Activated CD8-positive, alpha-beta memory T cell treated with anti-CD3 and anti-CD28 coated beads, Interleukin-2, amount 10 ng/mL, durations not matched to agents 7 days and 5 days (primary cell): ENCODE data around the gene VWA1. TPM values are rescaled to one million over a fixed set of nuclear protein-coding genes. Genes with fewer than 3 reads are reported as not detected.
A peak's percentile ranks its signal among the peaks of the same experiment; 100 is the strongest.

ENCODE experiments used
- ATAC-seq: fragments of 150-1000 bp; cut with Tn5 transposase; one replicate; pipeline ENCODE4 v1.10.0; 2021; ENCODE audit warnings: moderate library complexity
- CTCF ChIA-PET: fragments of 350-600 bp; sonication (Branson Sonifier 250); formaldehyde crosslinking; loops from one replicate; lab custom pipeline; 2021; ENCODE audit warnings: antibody characterized with exemption; lab: Charles Lee
- DNase-seq: peaks from one replicate; pipeline ENCODE4 v3.0.0-alpha.2; 2020
- H3K27ac Mint-ChIP-seq: one replicate; pipeline ENCODE4 v1.8.0; 2021; ENCODE audit warnings: mild to moderate bottlenecking, mixed read lengths
- H3K27me3 Mint-ChIP-seq: one replicate; pipeline ENCODE4 v1.8.0; 2021; ENCODE audit warnings: mixed read lengths
- H3K36me3 Mint-ChIP-seq: one replicate; pipeline ENCODE4 v1.8.0; 2021; ENCODE audit warnings: mild to moderate bottlenecking, mixed read lengths
- H3K4me1 Mint-ChIP-seq: one replicate; pipeline ENCODE4 v1.8.0; 2021; ENCODE audit warnings: mixed read lengths
- H3K4me3 Mint-ChIP-seq: one replicate; pipeline ENCODE4 v1.8.0; 2021; ENCODE audit warnings: mild to moderate bottlenecking, moderate library complexity, mixed read lengths
- H3K9me3 Mint-ChIP-seq: one replicate; pipeline ENCODE4 v1.8.0; 2022; ENCODE audit warnings: low read depth, mixed read lengths
- total RNA-seq, 2 experiments: library from RNA; stranded (reverse); gene quantifications; one replicate each; pipeline ENCODE4 v1.2.3, GENCODE V29; 2021

The VWA1 gene, protein sequence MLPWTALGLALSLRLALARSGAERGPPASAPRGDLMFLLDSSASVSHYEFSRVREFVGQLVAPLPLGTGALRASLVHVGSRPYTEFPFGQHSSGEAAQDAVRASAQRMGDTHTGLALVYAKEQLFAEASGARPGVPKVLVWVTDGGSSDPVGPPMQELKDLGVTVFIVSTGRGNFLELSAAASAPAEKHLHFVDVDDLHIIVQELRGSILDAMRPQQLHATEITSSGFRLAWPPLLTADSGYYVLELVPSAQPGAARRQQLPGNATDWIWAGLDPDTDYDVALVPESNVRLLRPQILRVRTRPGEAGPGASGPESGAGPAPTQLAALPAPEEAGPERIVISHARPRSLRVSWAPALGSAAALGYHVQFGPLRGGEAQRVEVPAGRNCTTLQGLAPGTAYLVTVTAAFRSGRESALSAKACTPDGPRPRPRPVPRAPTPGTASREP
- under 1 TPM; 0.20 to 0.28 TPM for total RNA-seq

DNA sequence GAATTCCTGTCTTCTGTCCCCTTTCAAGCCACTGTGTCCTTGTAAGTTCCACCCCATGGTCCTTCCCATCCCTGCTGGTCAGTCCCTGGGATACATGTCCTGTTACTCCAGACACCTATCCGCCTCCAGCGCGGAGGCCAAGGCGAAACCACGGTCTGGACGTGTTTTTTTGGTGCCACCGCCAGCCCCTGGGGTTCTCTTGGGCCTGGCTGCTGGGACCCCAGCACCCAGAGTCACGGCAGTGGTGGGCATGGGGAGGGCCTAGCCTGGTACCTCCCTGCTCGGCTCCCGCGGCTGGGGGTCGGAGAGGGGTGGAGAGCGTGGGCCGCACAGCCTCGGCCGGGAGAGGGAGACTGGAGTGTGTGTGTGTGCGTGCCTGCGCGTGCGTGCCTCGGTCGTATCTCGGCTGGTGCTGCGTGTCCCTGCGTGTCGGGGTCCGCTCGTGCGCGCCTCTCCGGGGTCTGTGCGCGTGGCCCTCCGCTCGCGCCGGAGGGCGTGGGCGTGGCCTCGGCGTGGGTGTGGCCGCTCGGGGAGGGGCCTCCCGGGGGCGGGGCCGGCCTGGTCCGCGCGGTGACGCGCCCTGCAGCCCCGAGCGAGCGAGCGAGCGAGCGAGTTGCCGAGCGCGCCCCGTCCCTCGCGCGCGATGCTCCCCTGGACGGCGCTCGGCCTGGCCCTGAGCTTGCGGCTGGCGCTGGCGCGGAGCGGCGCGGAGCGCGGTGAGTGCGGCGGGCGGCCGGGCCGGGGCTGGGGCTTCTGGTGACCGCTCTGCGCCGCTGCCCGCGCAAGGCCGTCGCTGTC is at the start of gene VWA1:
Gene VWA1, plus strand, starts transcription at position 585 of the 798 bp plus-strand sequence. Its CDS starts 59 bp downstream, at position 644.
- Mint-ChIP-seq H3K36me3 (no peaks in the 10 kb centered on the region), H3K27ac (no peak within 1 kb of the TSS), H3K9me3 (no peaks in the 10 kb centered on the region), H3K27me3 (peaks cover 12% of the 10 kb centered on the region), H3K4me1 (peaks cover 2% of the 10 kb centered on the region), H3K4me3 (peak within 1 kb of the TSS; percentile 20)
- CTCF ChIA-PET = no interaction called here
- DNase-seq (peak; percentile 72), ATAC-seq (peak; percentile 89)

- DNase-seq (no peak), ATAC-seq (no peak)
- Mint-ChIP-seq H3K4me3 (no peak overlapping the region), H3K9me3 (no peaks in the 10 kb centered on the region), H3K36me3 (peaks cover 42% of the 10 kb centered on the region), H3K4me1 (no peaks in the 10 kb centered on the region), H3K27ac (no peak overlapping the region), H3K27me3 (no peaks in the 10 kb centered on the region)
- CTCF ChIA-PET = interaction anchor here (1.3 kb wide), 1 partner anchor 11 kb away, joined by 4 read pairs; the partner anchor contains the start of gene AURKAIP1
These were observed 49.6 kb upstream of the VWA1 start for GRCh38 chr1:1385931-1386330.

DNA sequence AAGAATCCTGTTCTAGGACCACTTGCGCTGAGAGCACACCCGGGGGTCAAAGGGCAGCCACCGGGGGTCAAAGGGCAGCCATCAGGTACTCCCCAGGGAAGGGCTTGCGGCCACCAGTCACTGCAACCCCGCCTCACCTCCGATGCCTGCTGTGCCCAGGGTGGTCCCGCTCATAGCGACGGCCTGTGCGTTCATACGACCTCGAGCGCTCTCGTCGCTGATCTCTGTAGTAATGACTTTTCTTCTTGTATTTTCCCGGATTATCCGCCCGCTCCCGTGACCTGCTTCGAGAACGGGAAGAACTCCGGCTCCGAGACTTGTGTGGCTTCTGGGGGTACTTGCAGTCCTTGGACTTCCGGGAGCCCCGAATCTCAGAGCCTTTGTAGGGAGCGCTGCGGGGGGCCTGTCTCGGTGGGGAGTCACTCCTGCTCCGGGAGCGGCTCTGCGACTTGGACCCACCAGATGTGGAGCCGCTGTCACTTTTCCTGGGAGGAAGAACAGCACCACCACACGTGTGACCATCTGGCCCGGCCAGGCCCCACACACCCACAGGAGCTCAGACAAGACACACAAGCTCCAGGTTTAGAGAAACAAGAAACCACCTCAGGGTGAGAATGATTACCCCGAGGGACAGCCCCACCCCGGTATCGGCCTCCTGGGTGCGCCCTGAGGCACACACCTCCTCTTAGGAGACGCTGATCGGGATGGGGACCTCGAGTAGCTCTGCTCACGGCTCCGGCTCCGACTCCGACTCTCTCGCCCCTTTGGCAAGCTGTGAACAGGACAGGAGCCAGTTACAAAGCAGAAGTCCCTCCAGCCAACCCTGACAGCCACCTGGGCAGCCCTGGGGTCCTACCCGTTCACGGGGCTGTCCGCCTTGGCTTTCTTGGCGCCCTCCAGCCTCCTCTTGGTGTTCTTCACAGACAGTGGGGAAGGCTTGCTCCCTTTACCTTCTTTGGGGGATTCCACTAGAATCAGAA is 48.1 kb upstream of the VWA1 start:
- Mint-ChIP-seq H3K4me1 (no peaks in the 10 kb centered on the region), H3K4me3 (no peak overlapping the region), H3K36me3 (peaks cover 54% of the 10 kb centered on the region), H3K9me3 (no peaks in the 10 kb centered on the region), H3K27me3 (no peaks in the 10 kb centered on the region), H3K27ac (no peak overlapping the region)
- ATAC-seq (no peak), DNase-seq (no peak)
- CTCF ChIA-PET = interaction anchor here (0.8 to 1.3 kb wide), 2 partner anchors 12 to 16 kb away, joined by 3 to 4 read pairs; partner anchors contain the start of gene AURKAIP1

DNA sequence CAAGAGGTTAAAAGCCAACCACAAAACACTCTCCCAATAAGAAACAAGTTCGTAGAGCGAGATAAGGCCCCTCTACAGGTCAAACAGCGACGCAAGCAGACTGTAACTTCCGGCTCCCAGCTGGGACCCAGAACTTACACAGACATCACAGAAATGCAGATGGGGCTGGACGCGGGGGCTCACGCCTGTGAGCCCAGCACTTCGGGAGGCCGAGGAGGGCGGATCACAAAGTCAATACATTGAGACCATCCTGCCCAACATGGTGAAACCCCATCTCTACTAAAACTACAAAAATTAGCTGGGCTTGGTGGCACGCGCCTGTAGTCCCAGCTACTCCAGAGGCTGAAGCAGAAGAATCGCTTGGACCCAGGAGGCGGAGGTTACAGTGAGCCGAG is 47.4 kb upstream of the VWA1 start:
- CTCF ChIA-PET = interaction anchor here (0.8 to 1.2 kb wide), 2 partner anchors 11 to 16 kb away, joined by 3 to 4 read pairs; no protein-coding TSS in a partner anchor
- Mint-ChIP-seq H3K4me3 (no peak overlapping the region), H3K4me1 (no peaks in the 10 kb centered on the region), H3K36me3 (peaks cover 60% of the 10 kb centered on the region), H3K27me3 (no peaks in the 10 kb centered on the region), H3K27ac (no peak overlapping the region), H3K9me3 (no peaks in the 10 kb centered on the region)
- ATAC-seq (no peak), DNase-seq (no peak)

GRCh38 chr1:1390675-1391074 is 44.8 kb upstream of the VWA1 start:
- Mint-ChIP-seq H3K27ac (no peak overlapping the region), H3K9me3 (no peaks in the 10 kb centered on the region), H3K4me3 (no peak overlapping the region), H3K36me3 (peaks cover 81% of the 10 kb centered on the region), H3K4me1 (peaks cover 6% of the 10 kb centered on the region), H3K27me3 (no peaks in the 10 kb centered on the region)
- ATAC-seq (no peak), DNase-seq (no peak)
- CTCF ChIA-PET = interaction anchor here (0.6 to 2.8 kb wide), 2 partner anchors 9 to 197 kb away, joined by 3 to 10 read pairs; partner anchors contain the start of gene CCNL2

DNA sequence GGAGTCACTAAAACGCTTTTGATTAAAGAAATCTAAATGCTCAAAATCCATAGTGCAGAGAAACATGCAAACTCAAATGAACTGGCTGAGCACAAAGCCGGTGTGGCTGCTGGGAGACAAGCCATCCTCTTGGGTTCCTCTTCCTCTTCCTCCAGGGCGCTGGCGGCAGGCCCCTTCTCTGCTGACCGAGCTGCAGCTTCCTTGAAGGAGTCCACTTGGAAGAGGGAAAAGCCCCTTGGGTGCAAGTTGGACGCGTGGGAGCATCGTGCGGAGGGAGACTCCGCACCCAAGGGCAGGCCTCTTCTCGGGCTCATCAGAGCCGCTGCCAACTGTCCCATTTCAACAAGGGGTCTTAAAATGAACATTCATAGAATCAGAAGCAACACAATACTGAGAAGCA is 44.3 kb upstream of the VWA1 start:
- no peak overlapping the region for H3K27ac Mint-ChIP-seq
- peaks cover 78% of the 10 kb centered on the region for H3K36me3 Mint-ChIP-seq
- H3K4me1 Mint-ChIP-seq = peaks cover 7% of the 10 kb centered on the region
- CTCF ChIA-PET = interaction anchor here (0.6 to 2.8 kb wide), 4 partner anchors 8 to 198 kb away, joined by 3 to 10 read pairs (median 4); partner anchors contain the start of genes CCNL2 and MRPL20
- H3K9me3 Mint-ChIP-seq = no peaks in the 10 kb centered on the region
- no peak for DNase-seq
- H3K4me3 Mint-ChIP-seq = no peak overlapping the region
- no peaks in the 10 kb centered on the region for H3K27me3 Mint-ChIP-seq
- no peak for ATAC-seq

DNA sequence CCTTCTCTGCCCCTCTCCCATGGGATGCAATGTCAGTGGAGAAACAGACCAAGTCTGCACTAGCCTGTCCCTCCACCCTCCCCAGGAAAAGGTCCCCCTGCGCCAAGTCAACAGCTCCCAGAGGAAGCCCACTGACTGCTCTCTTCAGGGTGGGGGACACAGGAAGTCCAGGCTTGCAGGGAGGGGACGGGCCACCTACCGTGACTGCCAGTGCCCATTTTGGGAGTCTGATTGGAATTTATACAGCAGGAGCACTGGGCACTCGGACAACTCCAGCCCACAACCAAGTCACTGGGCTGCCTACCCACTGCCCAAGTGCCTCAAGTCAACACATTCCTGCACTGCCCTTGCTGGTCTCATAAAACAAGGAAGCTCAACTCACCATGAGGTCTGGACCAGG is 42.5 kb upstream of the VWA1 start:
- Mint-ChIP-seq H3K27ac (no peak overlapping the region), H3K4me3 (no peak overlapping the region), H3K4me1 (peaks cover 17% of the 10 kb centered on the region), H3K36me3 (peaks cover 78% of the 10 kb centered on the region), H3K9me3 (no peaks in the 10 kb centered on the region), H3K27me3 (no peaks in the 10 kb centered on the region)
- ATAC-seq (no peak), DNase-seq (no peak)
- CTCF ChIA-PET = no interaction called here

GRCh38 chr1:1393428-1393827 is 42.1 kb upstream of the VWA1 start:
- peaks cover 77% of the 10 kb centered on the region for H3K36me3 Mint-ChIP-seq
- H3K9me3 Mint-ChIP-seq = no peaks in the 10 kb centered on the region
- no peak overlapping the region for H3K27ac Mint-ChIP-seq
- no peak for DNase-seq
- ATAC-seq = no peak
- CTCF ChIA-PET = no interaction called here
- no peak overlapping the region for H3K4me3 Mint-ChIP-seq
- H3K4me1 Mint-ChIP-seq = peaks cover 21% of the 10 kb centered on the region
- H3K27me3 Mint-ChIP-seq = no peaks in the 10 kb centered on the region

DNA sequence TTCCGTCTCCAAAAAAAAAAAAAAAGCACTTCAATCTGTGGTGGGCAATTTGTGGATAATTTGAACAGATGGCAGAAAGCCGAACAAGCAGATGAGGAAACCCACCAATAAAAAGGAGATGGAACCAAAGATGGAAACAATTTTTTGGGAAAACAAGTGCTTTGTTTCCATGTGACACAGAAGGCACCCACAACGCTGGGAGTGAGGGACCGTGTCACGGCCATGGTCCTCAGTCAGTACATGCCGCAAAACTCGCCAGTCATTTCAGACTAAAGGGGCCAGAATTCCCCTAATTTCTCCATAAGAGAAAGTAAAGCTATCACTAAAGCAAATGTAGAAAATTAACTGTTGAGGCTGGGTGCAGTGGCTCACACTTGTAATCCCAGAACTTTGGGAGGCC is 41.4 kb upstream of the VWA1 start:
- Mint-ChIP-seq H3K9me3 (no peaks in the 10 kb centered on the region), H3K27ac (no peak overlapping the region), H3K27me3 (no peaks in the 10 kb centered on the region), H3K4me1 (peaks cover 21% of the 10 kb centered on the region), H3K36me3 (peaks cover 72% of the 10 kb centered on the region), H3K4me3 (no peak overlapping the region)
- CTCF ChIA-PET = no interaction called here
- ATAC-seq = no peak
- DNase-seq = no peak

DNA sequence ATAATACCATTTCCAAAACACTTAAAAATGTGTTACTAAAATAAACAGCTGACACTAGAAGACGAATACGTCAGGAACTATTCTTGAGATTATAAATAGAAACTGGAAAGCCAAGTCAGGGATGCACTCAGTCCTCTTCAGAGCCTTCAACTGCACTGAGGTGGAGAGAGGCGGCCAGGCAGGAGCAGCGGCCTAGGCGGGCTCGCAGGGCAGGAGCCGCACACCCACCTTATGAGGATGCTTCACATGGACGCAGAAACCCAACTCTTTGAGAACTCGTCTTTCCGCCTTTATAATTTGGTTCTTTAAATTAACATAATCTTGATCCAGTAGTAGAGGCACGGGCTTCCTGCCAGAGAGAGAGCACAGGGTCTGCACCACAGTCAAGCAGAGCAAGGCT is 40.3 kb upstream of the VWA1 start:
- CTCF ChIA-PET = no interaction called here
- H3K27me3 Mint-ChIP-seq = no peaks in the 10 kb centered on the region
- peaks cover 64% of the 10 kb centered on the region for H3K36me3 Mint-ChIP-seq
- DNase-seq = no peak
- no peaks in the 10 kb centered on the region for H3K9me3 Mint-ChIP-seq
- no peak overlapping the region for H3K27ac Mint-ChIP-seq
- no peak for ATAC-seq
- H3K4me3 Mint-ChIP-seq = no peak overlapping the region
- peaks cover 24% of the 10 kb centered on the region for H3K4me1 Mint-ChIP-seq

GRCh38 chr1:1397839-1398523 is 37.5 kb upstream of the VWA1 start:
- ATAC-seq (no peak), DNase-seq (no peak)
- Mint-ChIP-seq H3K4me3 (peak overlapping the region; percentile 90), H3K36me3 (peaks cover 62% of the 10 kb centered on the region), H3K9me3 (no peaks in the 10 kb centered on the region), H3K4me1 (peaks cover 45% of the 10 kb centered on the region), H3K27ac (peak overlapping the region; percentile 88), H3K27me3 (no peaks in the 10 kb centered on the region)
- CTCF ChIA-PET = interaction anchor here (0.7 to 4.8 kb wide), 6 partner anchors 9 to 93 kb away, joined by 3 to 41 read pairs (median 10); partner anchors contain the start of genes AURKAIP1 and MRPL20

DNA sequence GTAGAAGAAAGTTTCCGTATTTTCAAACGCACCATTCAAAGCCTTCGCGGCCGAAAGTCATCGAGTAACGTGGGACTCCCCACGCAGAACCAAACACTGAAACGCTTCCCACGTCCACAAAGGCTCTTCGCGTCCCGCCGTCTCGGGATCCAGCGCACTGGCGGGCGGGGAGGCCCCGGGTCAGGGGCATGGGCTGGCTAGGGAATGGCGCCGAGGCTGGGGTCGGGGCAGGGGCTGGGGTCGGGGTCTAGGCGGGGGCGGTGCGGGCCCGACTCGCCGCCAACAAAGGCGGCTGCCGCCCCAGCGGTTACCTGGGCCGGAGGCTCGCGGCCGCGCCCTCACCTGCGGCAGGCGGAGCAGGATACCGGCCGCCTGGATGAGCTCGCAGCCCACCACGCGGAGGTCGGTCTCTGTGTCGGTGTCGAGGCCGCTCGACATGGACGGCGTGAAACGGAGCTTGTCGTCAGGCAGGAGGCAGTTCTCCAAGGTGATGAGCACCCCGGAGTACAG is 36.8 kb upstream of the VWA1 start:
- Mint-ChIP-seq H3K36me3 (peaks cover 59% of the 10 kb centered on the region), H3K4me3 (peak overlapping the region; percentile 90), H3K27me3 (no peaks in the 10 kb centered on the region), H3K27ac (peak overlapping the region; percentile 88), H3K4me1 (peaks cover 49% of the 10 kb centered on the region), H3K9me3 (no peaks in the 10 kb centered on the region)
- CTCF ChIA-PET = interaction anchor here (0.7 to 4.8 kb wide), 11 partner anchors 8 to 277 kb away, joined by 3 to 41 read pairs (median 5); partner anchors contain the start of genes AURKAIP1 and MRPL20
- ATAC-seq (no peak), DNase-seq (no peak)
